HEK293 (cell line): Measurements from ENCODE around the gene C17orf113.

ENCODE experiments used
- CTCF ChIA-PET: fragments of 350-600 bp; formaldehyde crosslinking; extraction: SDS; loops from one replicate; lab custom pipeline; 2021; ENCODE audit warnings: antibody characterized with exemption; lab: Yijun Ruan, JAX
- POLR2A ChIA-PET: fragments of 300-600 bp; formaldehyde crosslinking; extraction: SDS; loops from one replicate; lab custom pipeline; 2020; ENCODE audit warnings: antibody characterized with exemption, inconsistent platforms; lab: Yijun Ruan, JAX
- H3K27ac ChIP-seq: fragments of 200-500 bp; sonication (Bioruptor generic); 2 replicates; pipeline ENCODE4 v1.5.1; 2014; ENCODE audit warnings: low read depth, low read length, control low read depth, inconsistent platforms; ENCODE audit errors: extremely low read depth
- H3K36me3 ChIP-seq, 2 experiments: fragments of 200-500 bp in 1 of 2; sonication (Bioruptor generic) in 1 of 2; 1 replicate in 1 of 2; 2 replicates in 1 of 2; pipeline ENCODE4 v1.5.1; 2014 to 2017; ENCODE audit warnings: inconsistent platforms in 2 of 2, low read length in 2 of 2; ENCODE audit not compliant: control insufficient read depth in 2 of 2, insufficient read depth in 1 of 2
- H3K4me1 ChIP-seq: fragments of 200-500 bp; sonication (Bioruptor generic); 2 replicates; pipeline ENCODE4 v1.5.1; 2014; ENCODE audit warnings: mild to moderate bottlenecking, low read length, inconsistent platforms; ENCODE audit not compliant: control insufficient read depth, insufficient read depth
- H3K4me3 ChIP-seq: 2 replicates; pipeline ENCODE4 v1.5.1; 2011; ENCODE audit warnings: low read depth, mild to moderate bottlenecking, control low read depth, low read length, moderate library complexity
- H3K9me3 ChIP-seq: fragments of 200-500 bp; sonication (Bioruptor generic); 2 replicates; pipeline ENCODE4 v1.5.1; 2014; ENCODE audit warnings: low read depth, low read length, inconsistent platforms; ENCODE audit not compliant: control insufficient read depth, insufficient read depth
- EGR2 ChIP-seq: fragments of 450-650 bp; formaldehyde crosslinking; IDR thresholded peaks from 2 replicates; pipeline ENCODE4 v1.5.1; 2016; ENCODE audit warnings: low read depth, missing biosample characterization, missing genetic modification characterization
- GLIS2 ChIP-seq: fragments of 450-650 bp; formaldehyde crosslinking; IDR thresholded peaks from 2 replicates; pipeline ENCODE4 v1.5.1; 2016; ENCODE audit warnings: missing biosample characterization, missing genetic modification characterization
- PRDM10 ChIP-seq: fragments of 450-650 bp; formaldehyde crosslinking; IDR thresholded peaks from 2 replicates; pipeline ENCODE4 v1.5.1; 2016; ENCODE audit warnings: missing biosample characterization, missing genetic modification characterization
- TRIM28 ChIP-seq: IDR thresholded peaks from 2 replicates; pipeline ENCODE4 v1.6.1; 2011; ENCODE audit warnings: low read length, control low read depth, borderline replicate concordance
- ZFHX2 ChIP-seq: fragments of 450-650 bp; formaldehyde crosslinking; conservative IDR thresholded peaks from 2 replicates; pipeline ENCODE4 v1.5.1; 2016; ENCODE audit warnings: missing biosample characterization, missing genetic modification characterization
- ZNF146 ChIP-seq: fragments of 450-650 bp; formaldehyde crosslinking; IDR thresholded peaks from 2 replicates; pipeline ENCODE4 v1.5.1; 2016; ENCODE audit warnings: missing biosample characterization, missing genetic modification characterization
- ZNF148 ChIP-seq: fragments of 450-650 bp; formaldehyde crosslinking; IDR thresholded peaks from 2 replicates; pipeline ENCODE4 v1.5.0; 2017; ENCODE audit warnings: missing biosample characterization, missing genetic modification characterization, borderline replicate concordance
- ZNF175 ChIP-seq: fragments of 450-650 bp; formaldehyde crosslinking; IDR thresholded peaks from 2 replicates; pipeline ENCODE4 v1.5.1; 2016; ENCODE audit warnings: missing biosample characterization, missing genetic modification characterization
- ZNF280C ChIP-seq: fragments of 450-650 bp; formaldehyde crosslinking; IDR thresholded peaks from 2 replicates; pipeline ENCODE4 v1.5.1; 2016; ENCODE audit warnings: missing biosample characterization, missing genetic modification characterization
- ZNF324 ChIP-seq: fragments of 450-650 bp; formaldehyde crosslinking; IDR thresholded peaks from 2 replicates; pipeline ENCODE4 v1.5.1; 2016; ENCODE audit warnings: missing biosample characterization, missing genetic modification characterization
- ZNF394 ChIP-seq: fragments of 450-650 bp; formaldehyde crosslinking; IDR thresholded peaks from 2 replicates; pipeline ENCODE4 v1.5.1; 2016; ENCODE audit warnings: missing biosample characterization, missing genetic modification characterization, mild to moderate bottlenecking, moderate library complexity, borderline replicate concordance
- ZNF433 ChIP-seq: fragments of 450-650 bp; formaldehyde crosslinking; IDR thresholded peaks from 2 replicates; pipeline ENCODE4 v1.5.1; 2016; ENCODE audit warnings: missing biosample characterization, missing genetic modification characterization, low read depth
- ZNF571 ChIP-seq: fragments of 450-650 bp; formaldehyde crosslinking; IDR thresholded peaks from 2 replicates; pipeline ENCODE4 v1.5.0; 2017; ENCODE audit warnings: missing biosample characterization, missing genetic modification characterization
- ZNF585B ChIP-seq: fragments of 450-650 bp; formaldehyde crosslinking; IDR thresholded peaks from 2 replicates; pipeline ENCODE4 v1.5.1; 2016; ENCODE audit warnings: missing biosample characterization, missing genetic modification characterization
- ZNF639 ChIP-seq: fragments of 450-650 bp; formaldehyde crosslinking; IDR thresholded peaks from 2 replicates; pipeline ENCODE4 v1.5.1; 2016; ENCODE audit warnings: missing biosample characterization, missing genetic modification characterization

The C17orf113 gene

GRCh38 chr17:42096360-42097111 lies 46.1 kb upstream of the C17orf113 start (continued):
- TF ChIP-seq ZNF146 (tag by site-specific recombination) (no peak), ZNF585B (tag by site-specific recombination) (no peak), ZNF394 (tag by site-specific recombination) (no peak)

- no peak overlapping the region for H3K4me3 ChIP-seq
- H3K9me3 ChIP-seq, result no peaks in the 10 kb centered on the region
- no peaks in the 10 kb centered on the region; the same call in 1 of the 2 replicates for H3K4me1 ChIP-seq
- POLR2A ChIA-PET, result no interaction called here
- no peaks in the 10 kb centered on the region for H3K36me3 ChIP-seq
- CTCF ChIA-PET, result interaction anchor here (0.7 to 12.3 kb wide), 4 partner anchors 16 to 119 kb away, joined by 3 to 132 read pairs (median 3); partner anchors contain the start of gene NKIRAS2
- no peak overlapping the region for H3K27ac ChIP-seq
- TF ChIP-seq ZNF148 (tag by site-specific recombination), result no peak
- peak; percentile 23; the same call in 1 of the 2 replicates for TF ChIP-seq GLIS2 (tag by site-specific recombination)
- no peak for TF ChIP-seq ZNF585B (tag by site-specific recombination)
Observed at GRCh38 chr17:42094375-42095069, 44.1 kb upstream of the C17orf113 start.

GRCh38 chr17:42092939-42093338 lies 42.5 kb upstream of the C17orf113 start:
- Histone ChIP-seq H3K9me3 (no peaks in the 10 kb centered on the region), H3K27ac (no peak overlapping the region), H3K36me3 (no peaks in the 10 kb centered on the region), H3K4me1 (no peaks in the 10 kb centered on the region; the same call in 1 of the 2 replicates), H3K4me3 (no peak overlapping the region)
- CTCF ChIA-PET, result interaction anchor here (0.6 to 2.5 kb wide), 3 partner anchors 27 to 88 kb away, joined by 3 to 26 read pairs (median 6); partner anchors contain the start of genes KCNH4 and NKIRAS2
- no peak for TF ChIP-seq ZNF324 (tag by site-specific recombination)
- 0 out of 2 replicates have a peak, but pooled peaks have one; percentile 18 for TF ChIP-seq ZFHX2 (tag by site-specific recombination)
- TF ChIP-seq ZNF571 (tag by site-specific recombination), result no peak
- TF ChIP-seq TRIM28, result no peak
- no peak for TF ChIP-seq ZNF175 (tag by site-specific recombination)
- TF ChIP-seq ZNF639 (tag by site-specific recombination), result no peak
- TF ChIP-seq EGR2 (tag by site-specific recombination), result 0 out of 2 replicates have a peak, but pooled peaks have one; percentile 11
- TF ChIP-seq ZNF280C (tag by site-specific recombination), result no peak
- no peak for TF ChIP-seq PRDM10 (tag by site-specific recombination)
- no peak for TF ChIP-seq ZNF433
- POLR2A ChIA-PET, result no interaction called here
